Activated T-cell treated with anti-CD3 and anti-CD28 coated beads, Interleukin-2, amount 50 U/mL, for 1 hour (primary cell): ENCODE data around the gene HOXA9.

Experiments
- DNase-seq: peaks from one replicate; pipeline ENCODE4 v3.0.0-alpha.2; 2020

HOXA9 gene

DNA sequence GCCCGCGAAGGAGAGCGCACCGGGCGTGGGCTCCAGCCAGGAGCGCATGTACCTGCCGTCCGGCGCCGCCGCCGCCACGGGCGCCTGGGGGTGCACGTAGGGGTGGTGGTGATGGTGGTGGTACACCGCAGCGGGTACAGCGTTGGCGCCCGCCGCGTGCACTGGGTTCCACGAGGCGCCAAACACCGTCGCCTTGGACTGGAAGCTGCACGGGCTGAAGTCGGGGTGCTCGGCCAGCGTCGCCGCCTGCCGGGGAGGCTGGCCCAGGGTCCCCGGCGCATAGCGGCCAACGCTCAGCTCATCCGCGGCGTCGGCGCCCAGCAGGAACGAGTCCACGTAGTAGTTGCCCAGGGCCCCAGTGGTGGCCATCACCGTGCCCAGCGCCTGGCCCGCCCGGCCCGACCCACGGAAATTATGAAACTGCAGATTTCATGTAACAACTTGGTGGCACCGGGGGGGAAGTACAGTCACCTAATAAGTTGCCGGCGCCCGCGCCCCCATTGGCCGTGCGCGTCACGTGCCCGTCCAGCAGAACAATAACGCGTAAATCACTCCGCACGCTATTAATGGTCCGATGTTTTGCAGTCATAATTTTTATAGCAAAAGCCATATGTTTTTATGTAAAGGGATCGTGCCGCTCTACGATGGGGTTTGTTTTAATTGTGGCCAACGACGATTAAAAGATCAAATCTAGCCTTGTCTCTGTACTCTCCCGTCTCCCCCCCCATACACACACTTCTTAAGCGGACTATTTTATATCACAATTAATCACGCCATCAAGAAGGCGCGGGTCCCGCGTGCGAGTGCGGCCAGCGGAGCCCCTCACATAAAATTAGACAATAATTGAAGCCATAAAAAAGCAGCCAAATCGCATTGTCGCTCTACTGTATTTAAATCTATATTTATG is at the start of gene HOXA9:
Gene HOXA9 (minus strand): TSS at position 449 of the 907 bp plus-strand sequence. CDS start 80 bp downstream, at position 369.
- DNase-seq = peak; percentile 42

- no peak for DNase-seq
Measured at GRCh38 chr7:27214239-27214950, 49.1 kb upstream of the HOXA9 start.

- no peak for DNase-seq
Measured at GRCh38 chr7:27213433-27214238, 48.3 kb upstream of the HOXA9 start.

DNA sequence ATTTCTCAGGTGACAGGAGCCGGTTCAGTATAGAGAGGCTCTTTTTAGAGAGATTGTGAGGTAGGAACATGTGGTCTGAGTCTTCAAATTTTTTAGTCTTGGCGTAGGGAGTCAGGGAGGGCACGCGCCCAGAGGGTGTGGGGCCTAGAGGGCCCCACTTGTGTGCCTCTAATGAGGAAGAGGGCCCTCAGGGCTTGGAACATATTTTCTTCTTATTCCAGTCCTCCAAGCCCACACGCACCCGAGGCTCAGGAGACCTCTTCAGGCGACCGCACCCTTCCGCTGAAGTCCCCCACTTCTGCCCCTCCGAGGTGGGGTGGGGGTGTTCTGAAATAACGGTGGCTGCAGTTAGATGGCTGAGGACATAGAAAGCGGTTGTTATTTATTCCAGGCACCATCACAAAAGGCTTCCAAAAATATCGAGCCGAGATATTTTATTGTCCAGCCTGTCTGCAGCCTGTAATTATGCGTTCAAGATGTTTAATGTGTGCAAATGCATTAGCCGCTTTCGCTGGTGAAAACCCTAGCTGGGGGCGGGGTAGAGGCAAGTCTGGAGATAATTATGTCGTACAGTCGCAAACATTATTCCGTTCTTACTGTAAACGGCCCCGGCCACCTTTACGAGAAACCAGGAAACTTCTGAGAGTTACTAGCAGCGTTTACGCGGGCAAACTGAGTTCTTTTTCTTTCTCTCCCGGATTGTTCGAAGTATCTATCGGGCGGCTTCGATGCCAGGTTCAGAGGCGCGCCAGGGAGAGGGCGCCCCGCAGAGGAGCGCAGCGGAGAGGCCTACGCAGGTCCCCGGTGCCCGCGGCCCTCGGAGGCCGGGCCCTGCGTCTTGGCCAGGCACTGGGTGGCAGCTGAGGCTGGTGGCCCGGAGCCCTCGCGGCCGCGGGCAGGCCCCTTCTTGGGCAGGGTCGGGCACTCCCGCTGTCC is 47.4 kb upstream of the HOXA9 start:
- no peak for DNase-seq

- DNase-seq = no peak
Measured at GRCh38 chr7:27211764-27212204, 46.4 kb upstream of the HOXA9 start.

GRCh38 chr7:27211084-27211446 is 45.7 kb upstream of the HOXA9 start:
- DNase-seq = no peak

GRCh38 chr7:27210441-27211083 is 45.2 kb upstream of the HOXA9 start:
- DNase-seq = peak; percentile 53

GRCh38 chr7:27209933-27210440 is 44.6 kb upstream of the HOXA9 start:
- DNase-seq = no peak

GRCh38 chr7:27208998-27209397 is 43.7 kb upstream of the HOXA9 start:
- DNase-seq = no peak

DNA sequence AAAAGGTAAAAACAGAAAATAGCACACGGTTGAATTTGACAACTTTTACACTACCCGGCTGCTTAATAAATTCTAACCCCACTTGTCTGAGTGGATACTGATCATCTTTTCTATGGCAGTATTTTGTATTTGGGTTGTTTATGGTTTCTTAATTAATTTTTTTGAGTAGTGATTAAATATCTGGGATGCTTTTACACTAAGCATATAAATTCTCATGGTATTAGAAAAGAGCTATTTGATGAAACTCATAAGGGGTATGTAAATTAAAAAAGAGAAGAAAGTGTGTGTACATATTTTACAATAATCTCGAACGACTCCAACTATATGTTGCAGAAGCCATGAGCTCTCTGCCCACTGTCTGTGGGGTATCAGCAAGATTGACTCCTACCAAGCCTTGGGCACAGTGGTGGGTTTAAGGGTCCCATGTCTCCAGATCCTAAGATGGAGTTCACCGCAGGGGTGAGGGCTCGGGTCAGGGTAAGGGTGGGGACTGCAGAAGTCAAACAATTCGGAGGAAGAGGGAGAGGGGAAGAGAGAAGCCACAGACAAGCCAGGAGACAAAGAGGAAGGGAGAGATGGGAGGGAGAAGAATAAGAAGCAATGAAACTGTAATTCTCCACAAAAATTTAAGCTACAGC is 42.1 kb upstream of the HOXA9 start:
- no peak for DNase-seq

GRCh38 chr7:27205325-27206280 is 40.3 kb upstream of the HOXA9 start:
- DNase-seq = no peak

GRCh38 chr7:27204851-27205322 is 39.5 kb upstream of the HOXA9 start:
- DNase-seq = no peak

DNA sequence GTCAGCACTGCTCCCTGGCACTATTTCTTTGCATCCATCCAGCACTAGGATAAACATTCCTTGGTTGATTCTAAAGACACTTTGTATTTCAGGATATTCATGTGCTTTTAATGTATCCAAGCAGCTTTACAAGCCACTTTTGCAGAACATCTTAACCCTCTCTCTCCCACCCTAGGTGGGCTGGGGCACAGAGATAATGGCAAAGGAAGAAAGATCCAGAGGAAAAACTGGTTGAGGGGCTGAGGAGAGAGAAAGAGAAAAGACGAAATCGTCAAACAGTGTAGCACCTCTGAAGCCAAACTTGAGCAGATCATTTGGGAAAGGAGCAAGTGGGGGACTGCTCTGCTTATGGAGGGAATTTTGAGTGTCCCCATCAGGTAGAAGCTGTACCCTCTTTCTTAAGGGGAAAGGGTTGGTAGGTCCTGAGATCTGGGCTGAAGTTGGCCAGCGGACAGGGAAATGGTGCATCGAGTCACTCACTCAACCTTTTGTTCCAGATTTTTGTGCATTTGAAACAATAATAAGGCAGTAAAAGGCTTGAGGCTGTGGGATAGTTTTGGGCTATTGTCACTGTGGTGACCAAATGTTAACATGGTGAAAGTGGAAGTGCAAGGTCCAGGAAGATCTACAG is 38.7 kb upstream of the HOXA9 start:
- DNase-seq = no peak

- no peak for DNase-seq
Measured at GRCh38 chr7:27203365-27203953, 38.1 kb upstream of the HOXA9 start.

- no peak for DNase-seq
Measured at GRCh38 chr7:27202862-27203134, 37.5 kb upstream of the HOXA9 start.

GRCh38 chr7:27202018-27202861 is 36.9 kb upstream of the HOXA9 start:
- no peak for DNase-seq

- no peak for DNase-seq
Measured at GRCh38 chr7:27201580-27202017, 36.3 kb upstream of the HOXA9 start.
